MM.1S (cell line): ENCODE data around the gene SLC6A3.

Experiments
- DNase-seq: peaks from one replicate; pipeline ENCODE4 v3.0.0-alpha.2; 2015
- H2AFZ ChIP-seq: fragments of 300-600 bp; sonication (generic); 2 replicates; pipeline ENCODE4 v1.6.0; 2016; ENCODE audit warnings: antibody characterized with exemption, low read length
- H3F3A ChIP-seq: fragments of 300-600 bp; sonication (generic); 2 replicates; pipeline ENCODE4 v1.6.1; 2016; ENCODE audit warnings: mild to moderate bottlenecking, antibody characterized with exemption, low read length, moderate library complexity, mixed read lengths; ENCODE audit not compliant: insufficient read depth
- H3K27ac ChIP-seq: fragments of 300-600 bp; sonication (generic); 2 replicates; pipeline ENCODE4 v1.5.1; 2016; ENCODE audit warnings: mild to moderate bottlenecking, low read length
- H3K27me3 ChIP-seq: fragments of 300-600 bp; sonication (generic); replicated peaks from 2 replicates; pipeline ENCODE4 v1.6.0; 2016; ENCODE audit warnings: low read length; ENCODE audit not compliant: insufficient read depth
- H3K36me3 ChIP-seq: fragments of 300-600 bp; sonication (generic); replicated peaks from 2 replicates; pipeline ENCODE4 v1.6.1; 2016; ENCODE audit warnings: mild to moderate bottlenecking, low read length, mixed read lengths; ENCODE audit not compliant: insufficient read depth
- H3K4me1 ChIP-seq: fragments of 300-600 bp; sonication (generic); 2 replicates; pipeline ENCODE4 v1.6.1; 2016; ENCODE audit warnings: low read length, mixed read lengths
- H3K4me2 ChIP-seq: fragments of 300-600 bp; sonication (generic); 2 replicates; pipeline ENCODE4 v1.6.0; 2016; ENCODE audit warnings: low read depth, low read length
- H3K4me3 ChIP-seq: fragments of 300-600 bp; sonication (generic); 2 replicates; pipeline ENCODE4 v1.5.1; 2016; ENCODE audit warnings: low read length, mixed read lengths
- H3K79me2 ChIP-seq: fragments of 300-600 bp; sonication (generic); 2 replicates; pipeline ENCODE4 v1.6.1; 2016; ENCODE audit warnings: mixed run types, low read length, mixed read lengths
- H3K9ac ChIP-seq: fragments of 300-600 bp; sonication (generic); 2 replicates; pipeline ENCODE4 v1.6.1; 2016; ENCODE audit warnings: low read length, mixed read lengths
- H3K9me2 ChIP-seq: fragments of 300-600 bp; sonication (generic); replicated peaks from 2 replicates; pipeline ENCODE4 v1.6.1; 2016; ENCODE audit warnings: mild to moderate bottlenecking, low read length, mixed read lengths; ENCODE audit not compliant: insufficient read depth
- H3K9me3 ChIP-seq: fragments of 300-600 bp; sonication (generic); replicated peaks from 2 replicates; pipeline ENCODE4 v1.6.1; 2016; ENCODE audit warnings: mild to moderate bottlenecking, low read length, mixed read lengths; ENCODE audit not compliant: insufficient read depth
- H4K20me1 ChIP-seq: fragments of 300-600 bp; sonication (generic); 2 replicates; pipeline ENCODE4 v1.6.1; 2016; ENCODE audit warnings: mild to moderate bottlenecking, low read length, moderate library complexity, mixed read lengths; ENCODE audit not compliant: insufficient read depth
- CTCF ChIP-seq: fragments of 300-600 bp; sonication (generic); IDR thresholded peaks from 2 replicates; pipeline ENCODE4 v1.5.1; 2016; ENCODE audit warnings: antibody characterized with exemption, low read length, mixed read lengths
- EZH2 ChIP-seq: fragments of 300-600 bp; sonication (generic); optimal IDR thresholded peaks from 2 replicates; pipeline ENCODE3; 2017; ENCODE audit warnings: low read depth, mild to moderate bottlenecking, antibody characterized with exemption, low read length, mixed read lengths
- EZH2phosphoT487 ChIP-seq: fragments of 300-600 bp; sonication (generic); IDR thresholded peaks from 2 replicates; pipeline ENCODE4 v1.6.1; 2018; ENCODE audit warnings: antibody characterized with exemption, low read length

SLC6A3 gene

GRCh38 chr5:1441166-1441865 lies 3.9 kb downstream of the SLC6A3 start:
- peaks cover 58% of the 10 kb centered on the region for H3K27me3 ChIP-seq
- H3K36me3 ChIP-seq = no peaks in the 10 kb centered on the region
- H4K20me1 ChIP-seq = no peaks in the 10 kb centered on the region
- no peak overlapping the region for H2AFZ ChIP-seq
- TF ChIP-seq CTCF = no peak
- no peak for TF ChIP-seq EZH2phosphoT487
- no peak for TF ChIP-seq EZH2
- no peak for DNase-seq
- H3K4me2 ChIP-seq = no peak overlapping the region
- H3K4me3 ChIP-seq = no peak overlapping the region
- H3K27ac ChIP-seq = no peak overlapping the region
- no peaks in the 10 kb centered on the region for H3K4me1 ChIP-seq
- no peaks in the 10 kb centered on the region for H3K9me3 ChIP-seq
- no peaks in the 10 kb centered on the region for H3F3A ChIP-seq
- H3K9me2 ChIP-seq = no peaks in the 10 kb centered on the region
- no peak overlapping the region for H3K9ac ChIP-seq
- H3K79me2 ChIP-seq = no peaks in the 10 kb centered on the region

DNA sequence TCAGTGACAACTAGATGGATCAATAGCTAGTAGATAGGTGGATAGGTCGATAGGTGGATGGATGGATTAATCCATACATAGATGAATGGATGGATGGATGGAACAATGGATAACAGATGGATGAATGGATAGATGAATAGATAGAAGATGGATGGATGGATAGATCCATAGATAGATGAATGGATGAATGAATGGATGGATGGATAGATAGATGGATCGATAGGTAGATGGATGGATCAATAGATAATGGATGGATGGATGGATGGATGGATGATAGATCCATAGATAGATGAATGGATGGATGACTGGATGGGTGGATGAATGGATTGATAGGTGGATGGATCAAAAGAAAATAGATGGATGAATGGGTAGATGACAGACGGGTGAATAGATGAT lies 5.1 kb downstream of the SLC6A3 start:
- Histone ChIP-seq H3K9me2 (no peaks in the 10 kb centered on the region), H3K4me1 (no peaks in the 10 kb centered on the region), H3K9ac (no peak overlapping the region), H3K4me2 (no peak overlapping the region), H3K9me3 (no peaks in the 10 kb centered on the region), H3K79me2 (no peaks in the 10 kb centered on the region), H3K27me3 (peaks cover 60% of the 10 kb centered on the region), H3K27ac (no peak overlapping the region), H4K20me1 (no peaks in the 10 kb centered on the region), H3K4me3 (no peak overlapping the region), H2AFZ (no peak overlapping the region), H3F3A (no peaks in the 10 kb centered on the region), H3K36me3 (no peaks in the 10 kb centered on the region)
- no peak for TF ChIP-seq EZH2phosphoT487
- DNase-seq = no peak

DNA sequence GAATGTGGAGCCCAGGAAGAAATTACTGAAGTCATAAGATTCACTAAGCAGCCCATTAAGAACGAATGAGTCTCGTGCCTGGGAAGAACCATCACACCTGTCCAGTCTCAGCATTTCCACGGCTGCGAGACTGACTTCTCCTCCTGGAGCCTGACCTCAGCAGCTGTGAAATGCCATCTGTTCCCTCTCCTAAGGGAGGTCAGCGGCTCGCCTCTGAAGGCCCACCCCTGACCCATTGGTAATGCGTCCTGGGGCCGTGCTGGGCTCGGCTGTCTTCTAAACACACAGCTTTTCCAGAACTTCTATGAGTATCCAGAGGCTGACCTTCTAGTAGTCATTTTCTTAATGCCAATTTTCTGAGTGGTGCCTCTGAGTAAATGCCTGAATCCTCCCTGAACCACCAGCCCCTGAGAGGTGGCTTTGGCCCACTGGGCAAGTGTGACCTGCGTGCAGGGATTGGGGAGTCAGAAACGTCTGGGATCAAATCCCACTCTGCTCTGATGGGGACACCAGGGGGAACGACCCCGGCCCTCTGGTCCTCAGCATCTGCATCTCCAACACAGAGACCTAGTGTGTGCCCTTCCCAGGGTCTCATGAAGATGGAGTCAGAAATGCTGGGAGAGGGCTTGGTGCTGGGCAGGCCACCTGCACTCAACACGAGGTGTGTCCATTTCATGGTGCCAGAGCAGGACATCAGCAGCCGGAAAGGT lies 5.7 kb downstream of the SLC6A3 start:
- Histone ChIP-seq H3K4me3 (no peak overlapping the region), H3K4me1 (no peaks in the 10 kb centered on the region), H3K4me2 (no peak overlapping the region), H4K20me1 (no peaks in the 10 kb centered on the region), H3K27me3 (peaks cover 66% of the 10 kb centered on the region), H2AFZ (no peak overlapping the region), H3K9ac (no peak overlapping the region), H3K36me3 (no peaks in the 10 kb centered on the region), H3K9me3 (no peaks in the 10 kb centered on the region), H3F3A (no peaks in the 10 kb centered on the region), H3K79me2 (no peaks in the 10 kb centered on the region), H3K27ac (no peak overlapping the region), H3K9me2 (no peaks in the 10 kb centered on the region)
- no peak for TF ChIP-seq CTCF
- no peak for TF ChIP-seq EZH2
- TF ChIP-seq EZH2phosphoT487 = no peak
- no peak for DNase-seq

DNA sequence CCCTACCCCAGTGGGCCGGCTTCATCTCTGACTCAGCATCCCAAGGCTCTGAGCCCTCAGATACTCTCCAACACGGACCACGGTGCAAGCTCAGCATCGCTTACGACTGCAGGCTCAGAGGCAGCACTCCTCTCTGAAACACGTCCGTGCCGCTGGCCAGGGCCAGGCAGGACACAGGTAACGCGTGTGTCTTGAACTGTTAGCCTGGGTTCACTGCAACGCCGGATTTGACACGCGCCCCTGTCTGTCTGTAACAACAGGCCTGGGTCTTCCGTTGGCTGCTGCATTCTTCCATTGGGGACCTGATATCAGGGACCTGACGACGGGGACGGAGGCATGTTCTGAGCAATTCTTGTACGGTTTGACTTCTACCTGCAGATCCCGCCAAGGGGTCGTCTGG lies 6.4 kb downstream of the SLC6A3 start:
- Histone ChIP-seq H3K4me2 (no peak overlapping the region), H2AFZ (no peak overlapping the region), H3K9ac (no peak overlapping the region), H3K27me3 (peaks cover 67% of the 10 kb centered on the region), H3K36me3 (no peaks in the 10 kb centered on the region), H3K9me2 (no peaks in the 10 kb centered on the region), H3K79me2 (no peaks in the 10 kb centered on the region), H3K4me1 (no peaks in the 10 kb centered on the region), H3F3A (no peaks in the 10 kb centered on the region), H4K20me1 (no peaks in the 10 kb centered on the region), H3K4me3 (no peak overlapping the region), H3K9me3 (no peaks in the 10 kb centered on the region), H3K27ac (no peak overlapping the region)
- no peak for DNase-seq
- no peak for TF ChIP-seq EZH2
- no peak for TF ChIP-seq CTCF
- TF ChIP-seq EZH2phosphoT487 = no peak
